DMS79 treated with DMSO at 0.1 percent for 48 hours (cell line): ENCODE results near the gene CELF5.
"Not testable (repeated sequence)": the region's sequence is repeated elsewhere in the genome, so short reads cannot be mapped to it uniquely, and the experiment has no call there.

Experiments used
- DNase-seq: peaks from one replicate; lab custom pipeline; 2025; lab: John Stamatoyannopoulos, UW

CELF5 gene

GRCh38 chr19:3190470-3190770 is 34.0 kb upstream of the CELF5 start:
- DNase-seq, result no peak

- no peak for DNase-seq
These were observed 33.3 kb upstream of the CELF5 start for GRCh38 chr19:3190921-3191805.

GRCh38 chr19:3191806-3192104 is 32.7 kb upstream of the CELF5 start:
- not testable (repeated sequence) for DNase-seq

GRCh38 chr19:3192228-3192635 is 32.2 kb upstream of the CELF5 start:
- DNase-seq, result no peak

- no peak for DNase-seq
These were observed 31.8 kb upstream of the CELF5 start for GRCh38 chr19:3192684-3193083.

GRCh38 chr19:3193256-3194105 is 31.0 kb upstream of the CELF5 start:
- no peak for DNase-seq

- no peak for DNase-seq
These were observed 30.1 kb upstream of the CELF5 start for GRCh38 chr19:3194106-3195087.

- DNase-seq, result no peak
These were observed 28.2 kb upstream of the CELF5 start for GRCh38 chr19:3196064-3196932.

- no peak for DNase-seq
These were observed 27.6 kb upstream of the CELF5 start for GRCh38 chr19:3196933-3197205.

- no peak for DNase-seq
These were observed 25.4 kb upstream of the CELF5 start for GRCh38 chr19:3198901-3199700.

GRCh38 chr19:3201072-3201700 is 23.3 kb upstream of the CELF5 start:
- no peak for DNase-seq

GRCh38 chr19:3201911-3202310 is 22.6 kb upstream of the CELF5 start:
- no peak for DNase-seq

- DNase-seq, result no peak
These were observed 22.1 kb upstream of the CELF5 start for GRCh38 chr19:3202346-3202745.

GRCh38 chr19:3202895-3203294 is 21.6 kb upstream of the CELF5 start:
- DNase-seq, result not testable (repeated sequence)

- no peak for DNase-seq
These were observed 20.4 kb upstream of the CELF5 start for GRCh38 chr19:3203805-3204645.

- no peak for DNase-seq
These were observed 19.7 kb upstream of the CELF5 start for GRCh38 chr19:3204646-3205275.

GRCh38 chr19:3206216-3206953 is 18.1 kb upstream of the CELF5 start:
- DNase-seq, result no peak
